Bronchial epithelial cell (primary cell): ENCODE results near the gene TXNDC17. TPM values are rescaled to one million over a fixed set of nuclear protein-coding genes. Genes with fewer than 3 reads are reported as not detected.
A peak's percentile ranks its signal among the peaks of the same experiment; 100 is the strongest.

Experiments used
- DNase-seq: peaks from one replicate; pipeline ENCODE4 v3.0.0-alpha.2; 2010; ENCODE audit warnings: low read depth
- FAIRE-seq: peaks from 2 replicates; lab custom pipeline; 2011; peaks lifted over from hg19 to GRCh38; lab: Jason Lieb, UNC
- H3K27me3 ChIP-seq: 2 replicates; pipeline ENCODE4 v1.5.1; 2011; ENCODE audit warnings: low read length; ENCODE audit not compliant: control insufficient read depth, insufficient read depth
- H3K36me3 ChIP-seq: 2 replicates; pipeline ENCODE4 v1.5.1; 2011; ENCODE audit warnings: low read length; ENCODE audit not compliant: control insufficient read depth, insufficient read depth
- H3K4me3 ChIP-seq: 2 replicates; pipeline ENCODE4 v1.5.1; 2011; ENCODE audit warnings: mild to moderate bottlenecking, low read depth, low read length, control low read depth
- total RNA-seq: library from RNA; depleted of rRNA; stranded (reverse); fragments of >200 nt; gene quantifications from 2 replicates; pipeline ENCODE4 v1.2.1, GENCODE V29; 2014
- TF ChIP-seq, protein P1 (sequence below): IDR thresholded peaks from 2 replicates; pipeline ENCODE4 v1.5.1; 2011; ENCODE audit warnings: mild to moderate bottlenecking, moderate library complexity, low read length, control low read depth, inconsistent platforms; ENCODE audit not compliant: insufficient read depth, severe bottlenecking

Gene TXNDC17
- total RNA-seq, 1 donor from 2014 or later: 222 TPM

DNA sequence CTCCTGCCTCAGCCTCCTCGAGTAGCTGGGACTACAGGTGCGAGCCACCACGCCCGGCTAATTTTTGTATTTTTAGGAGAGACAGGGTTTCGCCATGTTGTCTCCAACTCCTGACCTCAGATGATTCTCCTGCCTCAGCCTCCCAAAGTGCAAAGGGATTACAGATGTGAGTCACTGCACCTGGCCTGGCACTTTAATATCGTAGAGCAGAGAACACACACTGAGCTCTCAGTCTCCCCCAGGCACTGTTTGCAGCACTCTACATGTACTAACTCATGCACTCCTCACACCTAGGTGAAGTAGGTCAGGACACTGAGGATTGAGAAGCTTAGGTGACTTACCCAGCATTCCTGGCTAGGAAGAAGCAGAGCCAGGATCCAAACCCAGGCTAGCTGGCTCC lies 25.7 kb downstream of the TXNDC17 start:
- H3K36me3 ChIP-seq: no peaks in the 10 kb centered on the region
- peak; percentile 76 for DNase-seq
- FAIRE-seq: peak; percentile 85

DNA sequence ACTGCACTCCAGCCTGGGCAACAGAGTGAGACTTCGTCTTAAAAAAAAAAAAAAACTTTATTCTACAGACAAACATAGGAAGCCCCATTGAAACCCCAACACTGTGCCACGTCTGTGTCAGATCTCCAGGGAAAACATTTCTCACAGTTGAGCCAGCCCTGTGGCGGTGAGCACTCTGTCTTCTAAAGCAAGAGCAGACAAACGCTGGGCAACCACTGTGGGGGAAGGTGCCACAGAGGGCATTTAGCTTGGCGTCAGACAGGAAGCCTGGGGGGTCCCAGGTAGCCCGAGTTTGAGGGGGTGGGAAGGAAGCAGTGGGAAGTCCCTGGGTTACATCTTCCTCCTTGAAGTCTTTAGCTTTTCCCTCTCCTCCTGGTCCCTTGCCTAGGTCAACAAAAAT lies 26.7 kb downstream of the TXNDC17 start:
- H3K27me3 ChIP-seq: no peaks in the 10 kb centered on the region
- DNase-seq (no peak), FAIRE-seq (no peak)
- H3K36me3 ChIP-seq: no peaks in the 10 kb centered on the region
- TF ChIP-seq, protein P1, sequence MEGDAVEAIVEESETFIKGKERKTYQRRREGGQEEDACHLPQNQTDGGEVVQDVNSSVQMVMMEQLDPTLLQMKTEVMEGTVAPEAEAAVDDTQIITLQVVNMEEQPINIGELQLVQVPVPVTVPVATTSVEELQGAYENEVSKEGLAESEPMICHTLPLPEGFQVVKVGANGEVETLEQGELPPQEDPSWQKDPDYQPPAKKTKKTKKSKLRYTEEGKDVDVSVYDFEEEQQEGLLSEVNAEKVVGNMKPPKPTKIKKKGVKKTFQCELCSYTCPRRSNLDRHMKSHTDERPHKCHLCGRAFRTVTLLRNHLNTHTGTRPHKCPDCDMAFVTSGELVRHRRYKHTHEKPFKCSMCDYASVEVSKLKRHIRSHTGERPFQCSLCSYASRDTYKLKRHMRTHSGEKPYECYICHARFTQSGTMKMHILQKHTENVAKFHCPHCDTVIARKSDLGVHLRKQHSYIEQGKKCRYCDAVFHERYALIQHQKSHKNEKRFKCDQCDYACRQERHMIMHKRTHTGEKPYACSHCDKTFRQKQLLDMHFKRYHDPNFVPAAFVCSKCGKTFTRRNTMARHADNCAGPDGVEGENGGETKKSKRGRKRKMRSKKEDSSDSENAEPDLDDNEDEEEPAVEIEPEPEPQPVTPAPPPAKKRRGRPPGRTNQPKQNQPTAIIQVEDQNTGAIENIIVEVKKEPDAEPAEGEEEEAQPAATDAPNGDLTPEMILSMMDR: no peak
- H3K4me3 ChIP-seq: no peak overlapping the region

More for the DNA sequence above, 25.7 kb downstream of the TXNDC17 start:
- no peak overlapping the region for H3K4me3 ChIP-seq
- TF ChIP-seq, protein P1: no peak
- no peaks in the 10 kb centered on the region for H3K27me3 ChIP-seq

DNA sequence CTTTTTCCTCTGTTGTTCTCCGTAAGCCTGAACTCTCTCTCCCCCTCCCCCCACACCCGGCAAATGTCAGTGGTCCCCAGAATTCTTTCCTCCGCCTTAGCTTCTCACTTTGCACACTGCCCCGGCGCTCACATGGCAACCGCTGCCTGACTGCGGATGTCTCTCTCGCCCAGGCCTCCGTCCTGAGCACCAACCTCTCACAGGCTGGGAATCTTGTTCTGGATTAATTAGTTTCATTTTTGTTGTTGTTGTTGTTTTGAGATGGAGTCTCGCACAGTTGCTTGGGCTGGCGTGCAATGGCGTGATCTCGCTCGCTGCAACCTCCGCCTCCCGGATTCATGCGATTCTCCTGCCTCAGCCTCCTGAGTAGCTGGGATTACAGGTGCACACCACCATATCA lies 27.4 kb downstream of the TXNDC17 start:
- H3K4me3 ChIP-seq: no peak overlapping the region
- H3K27me3 ChIP-seq: no peaks in the 10 kb centered on the region
- TF ChIP-seq, protein P1: no peak
- DNase-seq: no peak
- H3K36me3 ChIP-seq: no peaks in the 10 kb centered on the region
- FAIRE-seq: no peak

GRCh38 chr17:6668727-6669425 lies 28.0 kb downstream of the TXNDC17 start:
- Histone ChIP-seq H3K4me3 (no peak overlapping the region), H3K27me3 (no peaks in the 10 kb centered on the region), H3K36me3 (no peaks in the 10 kb centered on the region)
- no peak for DNase-seq
- no peak for FAIRE-seq
- TF ChIP-seq, protein P1: no peak

- H3K36me3 ChIP-seq: no peaks in the 10 kb centered on the region
Measured at GRCh38 chr17:6669479-6670212, 28.8 kb downstream of the TXNDC17 start.

More at GRCh38 chr17:6669479-6670212, 28.8 kb downstream of the TXNDC17 start:
- TF ChIP-seq, protein P1: no peak
- Histone ChIP-seq H3K4me3 (no peak overlapping the region), H3K27me3 (no peaks in the 10 kb centered on the region)
- FAIRE-seq (peak; percentile 100), DNase-seq (peak; percentile 99)
